ENCODE data around the gene TMEM132D.

Gene TMEM132D

GRCh38 chr12:129101816-129102215 lies 802.0 kb downstream of the TMEM132D start:
- DNase-seq (ENCODE audit: low spot score), result no peak

- no peak for DNase-seq (ENCODE audit: low spot score)
Measured at GRCh38 chr12:129101404-129101803, 802.4 kb downstream of the TMEM132D start.

GRCh38 chr12:129097451-129097850 lies 806.4 kb downstream of the TMEM132D start:
- no peak for DNase-seq (ENCODE audit: low spot score)

- DNase-seq (ENCODE audit: low spot score), result no peak
Measured at GRCh38 chr12:129096968-129097367, 806.9 kb downstream of the TMEM132D start.

GRCh38 chr12:129096184-129096583 lies 807.6 kb downstream of the TMEM132D start:
- DNase-seq (ENCODE audit: low spot score), result no peak

GRCh38 chr12:129089576-129089975 lies 814.2 kb downstream of the TMEM132D start:
- DNase-seq (ENCODE audit: low spot score), result no peak

GRCh38 chr12:129084875-129085826 lies 818.7 kb downstream of the TMEM132D start:
- no peak for DNase-seq (ENCODE audit: low spot score)

- DNase-seq (ENCODE audit: low spot score), result no peak
Measured at GRCh38 chr12:129083121-129083840, 820.5 kb downstream of the TMEM132D start.

GRCh38 chr12:129082441-129082840 lies 821.4 kb downstream of the TMEM132D start:
- DNase-seq (ENCODE audit: low spot score), result no peak

GRCh38 chr12:129081755-129082250 lies 822.0 kb downstream of the TMEM132D start:
- DNase-seq (ENCODE audit: low spot score), result no peak

GRCh38 chr12:129080821-129081220 lies 823.0 kb downstream of the TMEM132D start:
- no peak for DNase-seq (ENCODE audit: low spot score)

- DNase-seq (ENCODE audit: low spot score), result no peak
Measured at GRCh38 chr12:129080391-129080790, 823.4 kb downstream of the TMEM132D start.

- no peak for DNase-seq (ENCODE audit: low spot score)
Measured at GRCh38 chr12:129079719-129080118, 824.1 kb downstream of the TMEM132D start.

- DNase-seq (ENCODE audit: low spot score), result no peak
Measured at GRCh38 chr12:129076441-129077320, 827.1 kb downstream of the TMEM132D start.

- DNase-seq (ENCODE audit: low spot score), result no peak
Measured at GRCh38 chr12:129075460-129076208, 828.2 kb downstream of the TMEM132D start.

GRCh38 chr12:129074379-129074778 lies 829.4 kb downstream of the TMEM132D start:
- DNase-seq (ENCODE audit: low spot score), result no peak

- DNase-seq (ENCODE audit: low spot score), result no peak
Measured at GRCh38 chr12:129073157-129073915, 830.5 kb downstream of the TMEM132D start.

- no peak for DNase-seq (ENCODE audit: low spot score)
Measured at GRCh38 chr12:129071362-129071761, 832.5 kb downstream of the TMEM132D start.

GRCh38 chr12:129069886-129070285 lies 833.9 kb downstream of the TMEM132D start:
- no peak for DNase-seq (ENCODE audit: low spot score)

- no peak for DNase-seq (ENCODE audit: low spot score)
Measured at GRCh38 chr12:129068684-129069083, 835.1 kb downstream of the TMEM132D start.
